H1 (cell line): Measurements from ENCODE around the gene MKI67. TPM values are rescaled to one million over a fixed set of nuclear protein-coding genes. Genes with fewer than 3 reads are reported as not detected.

Experiments used
- BCL11A ChIP-seq, 2 experiments: IDR thresholded peaks; one replicate each; pipeline ENCODE4 v1.6.1; 2011; ENCODE audit warnings: low read depth in 2 of 2, low read length in 2 of 2, mild to moderate bottlenecking in 2 of 2
- CTBP2 ChIP-seq: IDR thresholded peaks from 2 replicates; pipeline ENCODE4 v1.7.0; 2011; ENCODE audit warnings: borderline replicate concordance, mild to moderate bottlenecking, moderate library complexity, mixed read lengths, low read length; ENCODE audit not compliant: insufficient read depth, insufficient read length
- FOSL1 ChIP-seq: IDR thresholded peaks from 2 replicates; pipeline ENCODE4 v1.6.1; 2011; ENCODE audit warnings: mild to moderate bottlenecking, low read depth, low read length, moderate library complexity; ENCODE audit not compliant: insufficient read depth
- JUND ChIP-seq: IDR thresholded peaks from 2 replicates; pipeline ENCODE4 v1.6.1; 2011; ENCODE audit warnings: mild to moderate bottlenecking, improper control_type of control experiment, low read length
- SP2 ChIP-seq: IDR thresholded peaks from 2 replicates; pipeline ENCODE4 v1.6.1; 2012; ENCODE audit warnings: mild to moderate bottlenecking, low read length, inconsistent platforms
- SUZ12 ChIP-seq: fragments of 200-600 bp; sonication (generic); IDR thresholded peaks from 2 replicates; pipeline ENCODE4 v1.6.1; 2012; ENCODE audit warnings: mild to moderate bottlenecking, inconsistent platforms, low read length, moderate library complexity, mixed read lengths
- TAF1 ChIP-seq: IDR thresholded peaks from 2 replicates; pipeline ENCODE4 v1.6.1; 2011; ENCODE audit warnings: mild to moderate bottlenecking, low read depth, low read length
- TBP ChIP-seq: IDR thresholded peaks from 2 replicates; pipeline ENCODE4 v1.6.1; 2011; ENCODE audit warnings: low read depth, low read length, improper control_type of control experiment
- polyA plus RNA-seq, 7 experiments: library from polyadenylated mRNA; depleted of rRNA in 3 of 7; stranded (reverse) in 5 of 7; unstranded in 2 of 7; fragments of >200 nt in 5 of 7; fragments of 200-250 nt in 2 of 7; gene quantifications; 1 replicate in 5 of 7; 2 replicates in 1 of 7; 4 replicates in 1 of 7; pipeline versions ENCODE4 v1.2.1 to v1.2.3, GENCODE V29; 2011 to 2013; ENCODE audit warnings: missing spikeins in 2 of 7, mixed read lengths in 2 of 7
- total RNA-seq: library from RNA; stranded (reverse); fragmentation: NEBNext Ultra II Directional; extraction: Animal tissue kit (Norgen Biotek cat#: 25700); gene quantifications from 2 replicates; pipeline ENCODE4 v1.2.1, GENCODE V29; 2021
- TF ChIP-seq, protein P1 (sequence below): fragments of 300-600 bp; sonication (generic); IDR thresholded peaks from 2 replicates; pipeline ENCODE4 v1.7.1; 2012; ENCODE audit warnings: low read length, moderate library complexity, mild to moderate bottlenecking, inconsistent platforms; ENCODE audit not compliant: insufficient replicate concordance
- TF ChIP-seq, protein P2 (sequence below), 3 experiments: IDR thresholded peaks; 1 replicate in 2 of 3; 2 replicates in 1 of 3; pipeline versions ENCODE4 v1.5.1 to v1.6.1; 2011; ENCODE audit warnings: low read length in 3 of 3, mild to moderate bottlenecking in 3 of 3, inconsistent platforms in 2 of 3, low read depth in 1 of 3, moderate library complexity in 1 of 3; ENCODE audit not compliant: insufficient read depth in 1 of 3; ENCODE audit errors: control extremely low read depth in 1 of 3

The MKI67 gene
- total and polyA plus RNA-seq, 2 of the 8 experiments (the other 6 are each of a cell fraction or from before 2014, with no cell fraction given) = 15.8 to 85.1 TPM

DNA sequence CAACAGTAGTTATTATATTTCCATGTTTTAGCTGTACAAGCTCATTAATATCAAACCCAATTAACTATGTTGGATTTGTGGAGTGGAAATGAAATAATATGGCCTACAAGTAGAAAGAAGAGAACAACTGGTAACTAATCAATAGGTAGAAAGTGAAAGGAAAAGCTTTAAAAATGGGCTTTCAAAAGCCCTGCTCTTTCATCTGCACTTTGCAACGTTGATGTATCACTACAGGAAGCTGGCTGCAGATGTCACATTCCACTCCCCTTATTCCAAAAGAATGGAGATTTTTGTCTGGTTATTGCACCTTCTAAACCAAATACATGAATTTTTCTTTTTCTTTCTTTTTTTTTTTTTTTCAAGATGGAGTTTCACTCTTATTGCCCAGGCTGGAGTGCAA lies 11.7 kb upstream of the MKI67 start (continued):
- TF ChIP-seq, protein P1, sequence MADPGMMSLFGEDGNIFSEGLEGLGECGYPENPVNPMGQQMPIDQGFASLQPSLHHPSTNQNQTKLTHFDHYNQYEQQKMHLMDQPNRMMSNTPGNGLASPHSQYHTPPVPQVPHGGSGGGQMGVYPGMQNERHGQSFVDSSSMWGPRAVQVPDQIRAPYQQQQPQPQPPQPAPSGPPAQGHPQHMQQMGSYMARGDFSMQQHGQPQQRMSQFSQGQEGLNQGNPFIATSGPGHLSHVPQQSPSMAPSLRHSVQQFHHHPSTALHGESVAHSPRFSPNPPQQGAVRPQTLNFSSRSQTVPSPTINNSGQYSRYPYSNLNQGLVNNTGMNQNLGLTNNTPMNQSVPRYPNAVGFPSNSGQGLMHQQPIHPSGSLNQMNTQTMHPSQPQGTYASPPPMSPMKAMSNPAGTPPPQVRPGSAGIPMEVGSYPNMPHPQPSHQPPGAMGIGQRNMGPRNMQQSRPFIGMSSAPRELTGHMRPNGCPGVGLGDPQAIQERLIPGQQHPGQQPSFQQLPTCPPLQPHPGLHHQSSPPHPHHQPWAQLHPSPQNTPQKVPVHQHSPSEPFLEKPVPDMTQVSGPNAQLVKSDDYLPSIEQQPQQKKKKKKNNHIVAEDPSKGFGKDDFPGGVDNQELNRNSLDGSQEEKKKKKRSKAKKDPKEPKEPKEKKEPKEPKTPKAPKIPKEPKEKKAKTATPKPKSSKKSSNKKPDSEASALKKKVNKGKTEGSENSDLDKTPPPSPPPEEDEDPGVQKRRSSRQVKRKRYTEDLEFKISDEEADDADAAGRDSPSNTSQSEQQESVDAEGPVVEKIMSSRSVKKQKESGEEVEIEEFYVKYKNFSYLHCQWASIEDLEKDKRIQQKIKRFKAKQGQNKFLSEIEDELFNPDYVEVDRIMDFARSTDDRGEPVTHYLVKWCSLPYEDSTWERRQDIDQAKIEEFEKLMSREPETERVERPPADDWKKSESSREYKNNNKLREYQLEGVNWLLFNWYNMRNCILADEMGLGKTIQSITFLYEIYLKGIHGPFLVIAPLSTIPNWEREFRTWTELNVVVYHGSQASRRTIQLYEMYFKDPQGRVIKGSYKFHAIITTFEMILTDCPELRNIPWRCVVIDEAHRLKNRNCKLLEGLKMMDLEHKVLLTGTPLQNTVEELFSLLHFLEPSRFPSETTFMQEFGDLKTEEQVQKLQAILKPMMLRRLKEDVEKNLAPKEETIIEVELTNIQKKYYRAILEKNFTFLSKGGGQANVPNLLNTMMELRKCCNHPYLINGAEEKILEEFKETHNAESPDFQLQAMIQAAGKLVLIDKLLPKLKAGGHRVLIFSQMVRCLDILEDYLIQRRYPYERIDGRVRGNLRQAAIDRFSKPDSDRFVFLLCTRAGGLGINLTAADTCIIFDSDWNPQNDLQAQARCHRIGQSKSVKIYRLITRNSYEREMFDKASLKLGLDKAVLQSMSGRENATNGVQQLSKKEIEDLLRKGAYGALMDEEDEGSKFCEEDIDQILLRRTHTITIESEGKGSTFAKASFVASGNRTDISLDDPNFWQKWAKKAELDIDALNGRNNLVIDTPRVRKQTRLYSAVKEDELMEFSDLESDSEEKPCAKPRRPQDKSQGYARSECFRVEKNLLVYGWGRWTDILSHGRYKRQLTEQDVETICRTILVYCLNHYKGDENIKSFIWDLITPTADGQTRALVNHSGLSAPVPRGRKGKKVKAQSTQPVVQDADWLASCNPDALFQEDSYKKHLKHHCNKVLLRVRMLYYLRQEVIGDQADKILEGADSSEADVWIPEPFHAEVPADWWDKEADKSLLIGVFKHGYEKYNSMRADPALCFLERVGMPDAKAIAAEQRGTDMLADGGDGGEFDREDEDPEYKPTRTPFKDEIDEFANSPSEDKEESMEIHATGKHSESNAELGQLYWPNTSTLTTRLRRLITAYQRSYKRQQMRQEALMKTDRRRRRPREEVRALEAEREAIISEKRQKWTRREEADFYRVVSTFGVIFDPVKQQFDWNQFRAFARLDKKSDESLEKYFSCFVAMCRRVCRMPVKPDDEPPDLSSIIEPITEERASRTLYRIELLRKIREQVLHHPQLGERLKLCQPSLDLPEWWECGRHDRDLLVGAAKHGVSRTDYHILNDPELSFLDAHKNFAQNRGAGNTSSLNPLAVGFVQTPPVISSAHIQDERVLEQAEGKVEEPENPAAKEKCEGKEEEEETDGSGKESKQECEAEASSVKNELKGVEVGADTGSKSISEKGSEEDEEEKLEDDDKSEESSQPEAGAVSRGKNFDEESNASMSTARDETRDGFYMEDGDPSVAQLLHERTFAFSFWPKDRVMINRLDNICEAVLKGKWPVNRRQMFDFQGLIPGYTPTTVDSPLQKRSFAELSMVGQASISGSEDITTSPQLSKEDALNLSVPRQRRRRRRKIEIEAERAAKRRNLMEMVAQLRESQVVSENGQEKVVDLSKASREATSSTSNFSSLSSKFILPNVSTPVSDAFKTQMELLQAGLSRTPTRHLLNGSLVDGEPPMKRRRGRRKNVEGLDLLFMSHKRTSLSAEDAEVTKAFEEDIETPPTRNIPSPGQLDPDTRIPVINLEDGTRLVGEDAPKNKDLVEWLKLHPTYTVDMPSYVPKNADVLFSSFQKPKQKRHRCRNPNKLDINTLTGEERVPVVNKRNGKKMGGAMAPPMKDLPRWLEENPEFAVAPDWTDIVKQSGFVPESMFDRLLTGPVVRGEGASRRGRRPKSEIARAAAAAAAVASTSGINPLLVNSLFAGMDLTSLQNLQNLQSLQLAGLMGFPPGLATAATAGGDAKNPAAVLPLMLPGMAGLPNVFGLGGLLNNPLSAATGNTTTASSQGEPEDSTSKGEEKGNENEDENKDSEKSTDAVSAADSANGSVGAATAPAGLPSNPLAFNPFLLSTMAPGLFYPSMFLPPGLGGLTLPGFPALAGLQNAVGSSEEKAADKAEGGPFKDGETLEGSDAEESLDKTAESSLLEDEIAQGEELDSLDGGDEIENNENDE = no peak
- TF ChIP-seq, protein P2, sequence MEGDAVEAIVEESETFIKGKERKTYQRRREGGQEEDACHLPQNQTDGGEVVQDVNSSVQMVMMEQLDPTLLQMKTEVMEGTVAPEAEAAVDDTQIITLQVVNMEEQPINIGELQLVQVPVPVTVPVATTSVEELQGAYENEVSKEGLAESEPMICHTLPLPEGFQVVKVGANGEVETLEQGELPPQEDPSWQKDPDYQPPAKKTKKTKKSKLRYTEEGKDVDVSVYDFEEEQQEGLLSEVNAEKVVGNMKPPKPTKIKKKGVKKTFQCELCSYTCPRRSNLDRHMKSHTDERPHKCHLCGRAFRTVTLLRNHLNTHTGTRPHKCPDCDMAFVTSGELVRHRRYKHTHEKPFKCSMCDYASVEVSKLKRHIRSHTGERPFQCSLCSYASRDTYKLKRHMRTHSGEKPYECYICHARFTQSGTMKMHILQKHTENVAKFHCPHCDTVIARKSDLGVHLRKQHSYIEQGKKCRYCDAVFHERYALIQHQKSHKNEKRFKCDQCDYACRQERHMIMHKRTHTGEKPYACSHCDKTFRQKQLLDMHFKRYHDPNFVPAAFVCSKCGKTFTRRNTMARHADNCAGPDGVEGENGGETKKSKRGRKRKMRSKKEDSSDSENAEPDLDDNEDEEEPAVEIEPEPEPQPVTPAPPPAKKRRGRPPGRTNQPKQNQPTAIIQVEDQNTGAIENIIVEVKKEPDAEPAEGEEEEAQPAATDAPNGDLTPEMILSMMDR (IDR thresholded peaks at IDR 0.05; ENCODE audit: control extremely low read depth in 1 of 3, insufficient read depth in 1 of 3, low read depth in 1 of 3, low read length in 3 of 3) = no peak
- TF ChIP-seq BCL11A (IDR thresholded peaks at IDR 0.05; ENCODE audit: low read depth in 2 of 2, low read length in 2 of 2) = no peak
- TF ChIP-seq TAF1 = no peak
- no peak for TF ChIP-seq JUND
- TF ChIP-seq CTBP2 = no peak
- no peak for TF ChIP-seq TBP
- TF ChIP-seq SUZ12 = no peak
- TF ChIP-seq SP2 = no peak
- TF ChIP-seq FOSL1 = no peak
